Glutamatergic neuron (in vitro differentiated cells): ENCODE data around the gene TYMP. TPM values are rescaled to one million over a fixed set of nuclear protein-coding genes. Genes with fewer than 3 reads are reported as not detected.
"Not testable (repeated sequence)": the region's sequence is repeated elsewhere in the genome, so short reads cannot be mapped to it uniquely, and the experiment has no call there.

Experiments used
- DNase-seq: peaks from one replicate; pipeline ENCODE4 v3.0.0; 2022
- H3K27ac Mint-ChIP-seq: one replicate; pipeline ENCODE4 v1.8.0; 2020; ENCODE audit warnings: mild to moderate bottlenecking, mixed read lengths, inconsistent platforms; ENCODE audit not compliant: unreplicated experiment
- H3K27me3 Mint-ChIP-seq: one replicate; pipeline ENCODE4 v1.8.0; 2020; ENCODE audit warnings: mild to moderate bottlenecking, moderate library complexity, mixed read lengths, inconsistent platforms; ENCODE audit not compliant: unreplicated experiment
- H3K36me3 Mint-ChIP-seq: one replicate; pipeline ENCODE4 v1.8.0; 2020; ENCODE audit warnings: mild to moderate bottlenecking, mixed read lengths, inconsistent platforms; ENCODE audit not compliant: unreplicated experiment
- H3K4me1 Mint-ChIP-seq: one replicate; pipeline ENCODE4 v1.8.0; 2020; ENCODE audit warnings: mild to moderate bottlenecking, low read depth, mixed read lengths, inconsistent platforms; ENCODE audit not compliant: unreplicated experiment
- H3K4me3 Mint-ChIP-seq: one replicate; pipeline ENCODE4 v1.8.0; 2020; ENCODE audit warnings: mild to moderate bottlenecking, mixed read lengths, inconsistent platforms; ENCODE audit not compliant: unreplicated experiment
- H3K9me3 Mint-ChIP-seq: one replicate; pipeline ENCODE4 v1.8.0; 2020; ENCODE audit warnings: mild to moderate bottlenecking, moderate library complexity, mixed read lengths, inconsistent platforms; ENCODE audit not compliant: unreplicated experiment
- total RNA-seq: library from RNA; stranded (reverse); fragmentation: NEBNext Ultra II Directional; extraction: Animal tissue kit (Norgen Biotek cat#: 25700); gene quantifications from one replicate; pipeline ENCODE4 v1.2.1, GENCODE V29; 2021; ENCODE audit not compliant: unreplicated experiment
- TF ChIP-seq, protein P1 (sequence below): fragments of 200-600 bp; sonication (generic); IDR thresholded peaks from one replicate; pipeline ENCODE4 v1.5.0; 2021; ENCODE audit not compliant: partially characterized antibody, unreplicated experiment

Gene TYMP
- total RNA-seq, 1 donor from 2014 or later: 1.2 TPM

DNA sequence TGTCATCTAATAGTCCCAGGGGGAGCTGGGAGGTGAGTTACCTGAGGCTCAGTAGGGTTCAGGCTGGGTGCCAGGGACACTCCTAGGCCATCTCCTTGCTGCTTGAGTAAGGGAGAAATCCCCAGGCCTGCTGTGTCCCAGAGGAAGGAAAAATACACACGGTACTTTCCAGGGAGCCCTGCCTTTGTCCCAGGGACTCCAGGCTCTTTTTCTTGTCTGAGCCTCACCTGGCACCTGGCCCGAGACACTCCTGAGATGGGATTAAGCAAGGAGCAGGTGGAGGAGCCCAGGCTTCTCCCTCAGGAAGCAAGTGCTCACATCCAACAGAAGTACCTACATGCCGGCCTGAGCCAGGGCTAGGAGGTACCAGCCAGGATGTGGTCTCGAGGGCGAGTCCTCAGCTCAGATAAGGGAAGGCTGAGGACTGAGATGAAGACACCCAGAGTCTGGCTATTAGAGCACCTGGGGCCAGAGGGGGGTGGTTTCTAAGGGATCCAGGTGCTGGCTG is 15.0 kb upstream of the TYMP start:
- H3K9me3 Mint-ChIP-seq: peaks cover 4% of the 10 kb centered on the region
- H3K27ac Mint-ChIP-seq: no peak overlapping the region
- peaks cover 3% of the 10 kb centered on the region for H3K4me1 Mint-ChIP-seq

DNA sequence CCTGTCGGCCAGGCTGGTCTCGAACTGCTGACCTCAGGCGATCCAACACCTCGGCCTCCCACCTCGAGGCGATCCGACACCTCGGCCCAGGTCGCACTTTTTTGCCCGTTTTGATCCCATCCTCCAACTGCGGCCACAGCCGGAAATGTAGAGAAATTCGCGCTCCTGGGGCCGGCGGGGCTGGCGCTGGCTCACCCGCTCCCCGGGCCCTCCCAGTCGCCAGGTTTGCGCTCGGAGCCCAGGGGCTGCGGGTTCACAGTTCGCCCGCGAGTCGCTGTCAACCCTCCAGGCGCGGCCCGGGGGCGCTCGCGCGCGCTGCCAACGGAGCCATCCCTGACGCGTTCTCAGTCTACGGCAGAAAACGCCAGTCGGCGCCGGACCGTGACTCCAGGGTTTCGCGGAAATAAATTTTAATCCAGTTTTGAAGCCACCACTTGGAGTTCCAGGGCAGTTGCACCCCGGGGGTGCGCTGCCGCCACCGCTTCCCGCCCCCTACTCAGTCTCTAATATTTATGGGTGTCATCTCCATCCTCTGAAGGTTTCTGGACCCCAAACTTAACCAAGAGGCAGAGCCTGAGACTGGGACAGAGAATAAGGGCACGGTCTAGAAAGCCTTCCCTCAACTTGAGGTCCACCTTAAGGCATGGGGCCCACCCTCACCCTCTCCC is 14.4 kb upstream of the TYMP start:
- Mint-ChIP-seq H3K4me3 (no peak overlapping the region), H3K36me3 (no peaks in the 10 kb centered on the region), H3K27ac (no peak overlapping the region), H3K4me1 (peaks cover 3% of the 10 kb centered on the region), H3K9me3 (peaks cover 4% of the 10 kb centered on the region), H3K27me3 (peaks cover 5% of the 10 kb centered on the region)
- TF ChIP-seq, protein P1, sequence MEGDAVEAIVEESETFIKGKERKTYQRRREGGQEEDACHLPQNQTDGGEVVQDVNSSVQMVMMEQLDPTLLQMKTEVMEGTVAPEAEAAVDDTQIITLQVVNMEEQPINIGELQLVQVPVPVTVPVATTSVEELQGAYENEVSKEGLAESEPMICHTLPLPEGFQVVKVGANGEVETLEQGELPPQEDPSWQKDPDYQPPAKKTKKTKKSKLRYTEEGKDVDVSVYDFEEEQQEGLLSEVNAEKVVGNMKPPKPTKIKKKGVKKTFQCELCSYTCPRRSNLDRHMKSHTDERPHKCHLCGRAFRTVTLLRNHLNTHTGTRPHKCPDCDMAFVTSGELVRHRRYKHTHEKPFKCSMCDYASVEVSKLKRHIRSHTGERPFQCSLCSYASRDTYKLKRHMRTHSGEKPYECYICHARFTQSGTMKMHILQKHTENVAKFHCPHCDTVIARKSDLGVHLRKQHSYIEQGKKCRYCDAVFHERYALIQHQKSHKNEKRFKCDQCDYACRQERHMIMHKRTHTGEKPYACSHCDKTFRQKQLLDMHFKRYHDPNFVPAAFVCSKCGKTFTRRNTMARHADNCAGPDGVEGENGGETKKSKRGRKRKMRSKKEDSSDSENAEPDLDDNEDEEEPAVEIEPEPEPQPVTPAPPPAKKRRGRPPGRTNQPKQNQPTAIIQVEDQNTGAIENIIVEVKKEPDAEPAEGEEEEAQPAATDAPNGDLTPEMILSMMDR: peak; percentile 37
- DNase-seq: peak; percentile 88

More for the DNA sequence above, 15.0 kb upstream of the TYMP start:
- Mint-ChIP-seq H3K36me3 (no peaks in the 10 kb centered on the region), H3K4me3 (no peak overlapping the region), H3K27me3 (peaks cover 5% of the 10 kb centered on the region)
- DNase-seq: no peak
- TF ChIP-seq, protein P1: no peak

DNA sequence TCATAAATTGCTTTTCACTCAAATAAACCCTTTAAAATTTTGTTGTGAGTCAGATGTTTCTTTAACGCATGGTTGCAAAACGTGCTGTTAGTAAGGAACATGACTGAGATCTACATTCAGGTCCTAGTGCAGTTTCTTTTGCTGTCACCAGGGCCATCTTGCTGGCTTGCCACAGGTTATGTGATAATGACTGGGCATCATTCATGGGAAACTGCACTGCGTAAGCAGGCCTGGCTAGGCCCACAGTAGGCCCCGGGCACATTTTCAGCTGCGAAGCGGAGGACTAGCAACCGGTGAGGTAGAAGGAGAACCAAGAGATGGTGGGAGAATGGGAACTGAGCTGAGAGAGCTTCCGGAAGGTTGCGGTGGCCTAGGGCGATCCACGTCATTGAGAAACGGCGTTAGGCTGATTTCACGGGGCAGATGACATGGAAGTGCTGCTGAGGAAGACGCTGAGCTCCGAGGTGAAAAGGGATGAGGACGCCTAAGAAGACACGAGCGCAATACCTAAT is 12.7 kb upstream of the TYMP start:
- Mint-ChIP-seq H3K4me3 (no peak overlapping the region), H3K27me3 (peaks cover 5% of the 10 kb centered on the region), H3K36me3 (no peaks in the 10 kb centered on the region), H3K4me1 (peaks cover 3% of the 10 kb centered on the region), H3K9me3 (peaks cover 4% of the 10 kb centered on the region), H3K27ac (no peak overlapping the region)
- TF ChIP-seq, protein P1: no peak
- no peak for DNase-seq

DNA sequence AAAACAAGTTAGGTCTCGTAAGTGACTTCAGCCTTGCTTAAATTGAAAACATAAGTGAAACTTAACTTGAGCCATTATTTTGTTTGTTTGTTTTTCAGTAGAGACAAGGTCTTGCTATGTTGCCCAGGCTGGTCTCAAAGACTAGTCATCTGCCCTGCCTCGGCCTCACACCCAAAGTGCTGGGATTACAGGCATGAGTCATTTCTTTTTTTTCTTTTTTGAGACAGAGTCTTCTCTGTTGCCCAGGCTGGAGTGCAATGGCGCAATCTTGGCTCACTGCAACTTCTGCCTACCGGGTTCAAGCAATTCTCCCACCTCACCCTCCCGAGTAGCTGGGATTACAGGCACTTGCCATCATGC is 11.8 kb upstream of the TYMP start:
- DNase-seq, H3K27ac Mint-ChIP-seq, H3K9me3 Mint-ChIP-seq, H3K4me1 Mint-ChIP-seq, H3K4me3 Mint-ChIP-seq, H3K36me3 Mint-ChIP-seq, H3K27me3 Mint-ChIP-seq: not testable (repeated sequence)

DNA sequence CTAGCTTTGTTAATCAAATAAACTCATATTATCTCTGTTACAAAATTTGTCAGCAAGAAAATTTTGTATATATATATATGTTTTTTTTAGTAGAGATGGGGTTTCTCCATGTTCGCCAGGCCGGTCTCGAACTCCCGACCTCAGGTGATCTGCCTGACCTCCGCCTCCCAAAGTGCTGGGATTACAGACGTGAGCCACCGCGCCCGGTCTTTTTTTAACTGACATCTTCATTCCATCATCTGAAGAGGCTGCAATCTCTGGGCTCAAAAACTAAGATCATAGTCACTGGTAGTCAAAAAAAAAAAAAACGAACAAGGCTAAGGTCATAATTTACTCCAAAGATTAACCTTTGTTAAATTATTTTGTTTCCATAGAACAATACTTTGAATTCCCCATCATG is 10.6 kb upstream of the TYMP start:
- H3K27me3 Mint-ChIP-seq: peaks cover 2% of the 10 kb centered on the region
- no peak overlapping the region for H3K4me3 Mint-ChIP-seq
- H3K9me3 Mint-ChIP-seq: peaks cover 6% of the 10 kb centered on the region
- H3K4me1 Mint-ChIP-seq: peaks cover 3% of the 10 kb centered on the region
- no peak for DNase-seq
- TF ChIP-seq, protein P1: no peak
- H3K36me3 Mint-ChIP-seq: no peaks in the 10 kb centered on the region
- H3K27ac Mint-ChIP-seq: no peak overlapping the region
